ENCODE results near the gene WT1.

- TF ChIP-seq POLR2A (IDR thresholded peaks at IDR 0.05) = no peak
- TF ChIP-seq, protein P1, sequence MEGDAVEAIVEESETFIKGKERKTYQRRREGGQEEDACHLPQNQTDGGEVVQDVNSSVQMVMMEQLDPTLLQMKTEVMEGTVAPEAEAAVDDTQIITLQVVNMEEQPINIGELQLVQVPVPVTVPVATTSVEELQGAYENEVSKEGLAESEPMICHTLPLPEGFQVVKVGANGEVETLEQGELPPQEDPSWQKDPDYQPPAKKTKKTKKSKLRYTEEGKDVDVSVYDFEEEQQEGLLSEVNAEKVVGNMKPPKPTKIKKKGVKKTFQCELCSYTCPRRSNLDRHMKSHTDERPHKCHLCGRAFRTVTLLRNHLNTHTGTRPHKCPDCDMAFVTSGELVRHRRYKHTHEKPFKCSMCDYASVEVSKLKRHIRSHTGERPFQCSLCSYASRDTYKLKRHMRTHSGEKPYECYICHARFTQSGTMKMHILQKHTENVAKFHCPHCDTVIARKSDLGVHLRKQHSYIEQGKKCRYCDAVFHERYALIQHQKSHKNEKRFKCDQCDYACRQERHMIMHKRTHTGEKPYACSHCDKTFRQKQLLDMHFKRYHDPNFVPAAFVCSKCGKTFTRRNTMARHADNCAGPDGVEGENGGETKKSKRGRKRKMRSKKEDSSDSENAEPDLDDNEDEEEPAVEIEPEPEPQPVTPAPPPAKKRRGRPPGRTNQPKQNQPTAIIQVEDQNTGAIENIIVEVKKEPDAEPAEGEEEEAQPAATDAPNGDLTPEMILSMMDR (IDR thresholded peaks at IDR 0.05) = no peak
Measured at GRCh38 chr11:32391479-32391878, 43.9 kb downstream of the WT1 start.

Measured in heart left ventricle (tissue), 13 donors.